HepG2 (cell line): Measurements from ENCODE around the gene IFT80. TPM values are rescaled to one million over a fixed set of nuclear protein-coding genes. Genes with fewer than 3 reads are reported as not detected.

Source experiments
- ATAC-seq: fragments of 200-7000 bp; cut with Tn5 transposase; 3 replicates; pipeline ENCODE4 v1.9.1; 2020; ENCODE audit warnings: mild to moderate bottlenecking, moderate library complexity
- BruUV-seq: library from RNA; stranded (reverse); fragments of 400-500 nt; replicated peaks from 2 replicates; lab custom pipeline; 2021; lab: Mats Ljungman, UMichigan
- CTCF ChIA-PET: fragments of 300-600 bp; formaldehyde crosslinking; extraction: SDS; loops from one replicate; lab custom pipeline; 2021; ENCODE audit warnings: low total read pairs, inconsistent platforms, low intra/inter-chr PET ratio; lab: Yijun Ruan, JAX
- POLR2A ChIA-PET: fragments of 350-600 bp; sonication (Branson Sonifier 250); formaldehyde crosslinking; loops from one replicate; lab custom pipeline; 2020; ENCODE audit warnings: antibody characterized with exemption, inconsistent platforms; lab: Yijun Ruan, JAX
- DNase-seq: peaks from one replicate; pipeline ENCODE4 v3.0.0-alpha.2; 2015; ENCODE audit warnings: low spot score
- FAIRE-seq: peaks from 3 replicates; lab custom pipeline; 2011; peaks lifted over from hg19 to GRCh38; lab: Jason Lieb, UNC
- H2AFZ ChIP-seq: one replicate; pipeline ENCODE4 v1.6.1; 2011; ENCODE audit warnings: low read length, inconsistent platforms
- H3K27ac ChIP-seq: fragments of 300-600 bp; 3 replicates; pipeline ENCODE4 v1.8.0; 2011; ENCODE audit warnings: mixed run types, mild to moderate bottlenecking, mixed read lengths, low read length, inconsistent platforms; ENCODE audit not compliant: insufficient read depth; ENCODE audit errors: extremely low read length
- H3K27me3 ChIP-seq, 2 experiments: fragments of 200-600 bp in 1 of 2; 2 replicates in 1 of 2; 3 replicates in 1 of 2; pipeline versions ENCODE4 v1.6.0 to v1.8.0; 2011; ENCODE audit warnings: low read length in 2 of 2, mild to moderate bottlenecking in 2 of 2, moderate library complexity in 2 of 2, inconsistent platforms in 1 of 2; ENCODE audit not compliant: insufficient read depth in 2 of 2, control insufficient read depth in 1 of 2
- H3K36me3 ChIP-seq, 2 experiments: fragments of 200-600 bp in 1 of 2; replicated peaks in 1 of 2; 2 replicates in 1 of 2; 3 replicates in 1 of 2; pipeline versions ENCODE4 v1.5.1 to v1.8.0; 2011; ENCODE audit warnings: low read length in 2 of 2, inconsistent platforms in 1 of 2; ENCODE audit not compliant: insufficient read depth in 2 of 2, control insufficient read depth in 1 of 2
- H3K4me1 ChIP-seq: 2 replicates; pipeline ENCODE4 v1.5.1; 2012; ENCODE audit warnings: low read length, inconsistent platforms; ENCODE audit not compliant: insufficient read depth
- H3K4me2 ChIP-seq: 2 replicates; pipeline ENCODE4 v1.6.0; 2011; ENCODE audit warnings: low read depth, low read length, inconsistent platforms
- H3K4me3 ChIP-seq, 3 experiments: fragments of 200-600 bp in 1 of 3; sonication (generic), shearing (Covaris generic) in 1 of 3; replicated peaks in 1 of 3; 2 replicates each; pipeline ENCODE4 v1.5.1; 2011 to 2016; ENCODE audit warnings: low read length in 3 of 3, inconsistent platforms in 2 of 3, low read depth in 2 of 3, mild to moderate bottlenecking in 2 of 3, control low read depth in 1 of 3, mixed read lengths in 1 of 3; ENCODE audit not compliant: insufficient read depth in 1 of 3
- H3K79me2 ChIP-seq: one replicate; pipeline ENCODE4 v1.6.1; 2011; ENCODE audit warnings: low read length, inconsistent platforms; ENCODE audit not compliant: insufficient read depth
- H3K9ac ChIP-seq: 2 replicates; pipeline ENCODE4 v1.6.0; 2011; ENCODE audit warnings: mild to moderate bottlenecking, low read depth, low read length, inconsistent platforms; ENCODE audit not compliant: insufficient read depth
- H3K9me3 ChIP-seq: 2 replicates; pipeline ENCODE4 v1.5.1; 2012; ENCODE audit warnings: mild to moderate bottlenecking, low read length
- H4K20me1 ChIP-seq: 2 replicates; pipeline ENCODE4 v1.6.0; 2011; ENCODE audit warnings: inconsistent platforms, mild to moderate bottlenecking, low read length, moderate library complexity; ENCODE audit not compliant: insufficient read depth
- ELF4 ChIP-seq: sonication (generic); formaldehyde crosslinking; IDR thresholded peaks from 2 replicates; pipeline ENCODE4 v1.5.0; 2020; ENCODE audit warnings: missing genetic modification reagents, mild to moderate bottlenecking, moderate library complexity, borderline replicate concordance
- ETV5 ChIP-seq: IDR thresholded peaks from 2 replicates; pipeline ENCODE4 v1.6.1; 2018; ENCODE audit warnings: missing biosample characterization, missing genetic modification reagents, inconsistent platforms, borderline replicate concordance
- IRF9 ChIP-seq: sonication (generic); formaldehyde crosslinking; IDR thresholded peaks from 2 replicates; pipeline ENCODE4 v1.8.0; 2022; ENCODE audit warnings: missing genetic modification reagents, mild to moderate bottlenecking, borderline replicate concordance
- LCORL ChIP-seq, 2 experiments: fragments of 450-650 bp in 1 of 2; sonication (generic) in 1 of 2; formaldehyde crosslinking in 1 of 2; IDR thresholded peaks; 2 replicates each; pipeline versions ENCODE4 v1.5.0 to v1.6.1; 2017 to 2020; ENCODE audit warnings: antibody characterized with exemption in 1 of 2, missing genetic modification reagents in 1 of 2
- MIER2 ChIP-seq: IDR thresholded peaks from 2 replicates; pipeline ENCODE4 v1.6.1; 2016; ENCODE audit warnings: missing biosample characterization, missing genetic modification reagents
- NFAT5 ChIP-seq: sonication (generic); formaldehyde crosslinking; IDR thresholded peaks from 2 replicates; pipeline ENCODE4 v1.4.0; 2020; ENCODE audit warnings: missing genetic modification reagents
- NFE2L2 ChIP-seq: fragments of 150-350 bp; IDR thresholded peaks from 2 replicates; pipeline ENCODE4 v1.6.1; 2014; ENCODE audit warnings: low read length
- NFIC ChIP-seq: IDR thresholded peaks from 2 replicates; pipeline ENCODE4 v1.6.1; 2012; ENCODE audit warnings: mild to moderate bottlenecking, low read length, inconsistent platforms
- REST ChIP-seq, 2 experiments: IDR thresholded peaks; 2 replicates each; pipeline ENCODE4 v1.6.1; 2011 to 2012; ENCODE audit warnings: low read length in 2 of 2, borderline replicate concordance in 1 of 2, low read depth in 1 of 2, mild to moderate bottlenecking in 1 of 2, moderate library complexity in 1 of 2
- SSRP1 ChIP-seq: IDR thresholded peaks from 2 replicates; pipeline ENCODE4 v1.6.1; 2016; ENCODE audit warnings: control low read depth
- ZNF263 ChIP-seq: sonication (generic); formaldehyde crosslinking; IDR thresholded peaks from 2 replicates; pipeline ENCODE4 v1.4.0; 2020; ENCODE audit warnings: missing genetic modification reagents
- ZNF331 ChIP-seq: sonication (generic); formaldehyde crosslinking; IDR thresholded peaks from 2 replicates; pipeline ENCODE4 v1.4.0; 2020; ENCODE audit warnings: missing genetic modification reagents
- ZNF747 ChIP-seq: sonication (generic); formaldehyde crosslinking; IDR thresholded peaks from 2 replicates; pipeline ENCODE4 v1.8.1; 2023; ENCODE audit warnings: missing genetic modification reagents, mild to moderate bottlenecking, borderline replicate concordance
- ZSCAN5A ChIP-seq: sonication (generic); formaldehyde crosslinking; IDR thresholded peaks from 2 replicates; pipeline ENCODE4 v1.8.0; 2022; ENCODE audit warnings: mild to moderate bottlenecking, missing genetic modification reagents, borderline replicate concordance
- WGBS: methylation state at CpG from one replicate; pipeline ENCODE4 v1.1.6; 2017; ENCODE audit warnings: low lambda C conversion rate; 5-methylcytosine and 5-hydroxymethylcytosine counted together
- in situ Hi-C: cut with HindIII; loops from 2 replicates; pipeline ENCODE4 v1.10.0; 2017; ENCODE audit warnings: low pct_unique_long_range_greater_than_20kb; ENCODE audit not compliant: extremely low pct_ligation_motif_present
- intact Hi-C: fragments of 100-400 bp; cut with micrococcal nuclease; formaldehyde crosslinking; loops from one replicate; pipeline ENCODE4 v1.10.0; 2022; ENCODE audit not compliant: unreplicated experiment
- polyA plus RNA-seq, 8 experiments: library from polyadenylated mRNA; depleted of rRNA in 3 of 8; stranded (reverse) in 7 of 8; unstranded in 1 of 8; fragments of >200 nt; fragmentation: Illumina TruSeq in 4 of 8; extraction: Trizol in 4 of 8; gene quantifications; 2 replicates each; pipeline versions ENCODE4 v1.2.1 to v1.2.3, GENCODE V29; 2011 to 2016; ENCODE audit warnings: low read depth in 4 of 8, missing spikeins in 1 of 8, mixed read lengths in 1 of 8; ENCODE audit not compliant: insufficient read depth in 1 of 8
- total RNA-seq, 5 experiments: library from RNA; depleted of rRNA; stranded (reverse); fragments of >200 nt; fragmentation: Illumina TruSeq; extraction: Trizol; gene quantifications; 2 replicates each; pipeline ENCODE4 v1.2.3, GENCODE V29; 2016; ENCODE audit warnings: low read depth in 1 of 5

The IFT80 gene
- total and polyA plus RNA-seq, 2 of the 13 experiments (the other 11 are each of a cell fraction or from before 2014, with no cell fraction given): 11.4 to 15.7 TPM

GRCh38 chr3:160247766-160248165 lies 151.3 kb downstream of the IFT80 start:
- H3K36me3 ChIP-seq: no peaks in the 10 kb centered on the region
- POLR2A ChIA-PET: no interaction called here
- intact Hi-C loops (no loop called here), in situ Hi-C loops (no loop called here)
- no peak overlapping the region for H2AFZ ChIP-seq
- H3K4me3 ChIP-seq: no peak overlapping the region
- no peaks in the 10 kb centered on the region for H3K79me2 ChIP-seq
- BruUV-seq: no TSS peak
- H4K20me1 ChIP-seq: no peaks in the 10 kb centered on the region
- no peak for TF ChIP-seq NFAT5 (CRISPR knock-in tag)
- no peak for TF ChIP-seq ZNF263 (CRISPR knock-in tag)
- TF ChIP-seq IRF9 (CRISPR knock-in tag): no peak
- TF ChIP-seq ELF4: no peak
- no peak for TF ChIP-seq MIER2 (CRISPR knock-in tag)
- TF ChIP-seq ZNF747 (CRISPR knock-in tag): no peak
- TF ChIP-seq ETV5 (CRISPR knock-in tag): no peak
- TF ChIP-seq ZSCAN5A (CRISPR knock-in tag): no peak
- no peak for TF ChIP-seq NFE2L2
- no peak for TF ChIP-seq LCORL (IDR thresholded peaks at IDR 0.05)
- TF ChIP-seq LCORL (CRISPR knock-in tag; IDR thresholded peaks at IDR 0.05): no peak
- no peak for TF ChIP-seq SSRP1 (CRISPR knock-in tag)
- TF ChIP-seq NFIC: no peak
- no peak for TF ChIP-seq ZNF331 (CRISPR knock-in tag)
- TF ChIP-seq REST (IDR thresholded peaks at IDR 0.05; ENCODE audit: borderline replicate concordance in 1 of 2, low read depth in 1 of 2, low read length in 2 of 2): no peak
- 4% methylated on average over 1 of the region's 1 CpG for whole genome bisulfite sequencing
- no peaks in the 10 kb centered on the region for H3K9me3 ChIP-seq
- H3K9ac ChIP-seq: no peak overlapping the region
- FAIRE-seq: no peak
- no peak overlapping the region for H3K4me2 ChIP-seq
- no peaks in the 10 kb centered on the region for H3K27me3 ChIP-seq
- CTCF ChIA-PET: no interaction called here
- no peak for ATAC-seq
- DNase-seq: no peak
- H3K27ac ChIP-seq: no peak overlapping the region
- H3K4me1 ChIP-seq: no peaks in the 10 kb centered on the region; the same call in 1 of the 2 replicates
